ENCODE results near the gene PLB1. TPM values are rescaled to one million over a fixed set of nuclear protein-coding genes. Genes with fewer than 3 reads are reported as not detected.
A peak's percentile ranks its signal among the peaks of the same experiment; 100 is the strongest.

Gene PLB1
- total and polyA plus RNA-seq, 9 of the 15 experiments (the other 6 are each of a cell fraction or from before 2014, with no cell fraction given): 0.01 to 0.09 (median 0.07) TPM; not detected in 2

GRCh38 chr2:28583899-28584553, 88.2 kb downstream of the PLB1 start:
- Histone ChIP-seq H3K79me2 (ENCODE audit: control insufficient read depth, insufficient read depth, low read length) (no peaks in the 10 kb centered on the region), H3K9ac (ENCODE audit: insufficient read depth in 1 of 2, low read depth in 2 of 2, low read length in 2 of 2) (peak overlapping the region; percentile 61 to 81; a peak in 2 of 4 replicates), H4K20me1 (replicated peaks; ENCODE audit: control insufficient read depth, insufficient read depth, low read length) (no peaks in the 10 kb centered on the region), H3K27ac (ENCODE audit: extremely low read depth, low read depth, low read length) (peak overlapping the region; percentile 86; the same call in 2 of the 3 replicates), H3K4me3 (peak overlapping the region; percentile 7; the same call in 1 of the 2 replicates), H3K9me3 (replicated peaks; ENCODE audit: control insufficient read depth, insufficient read depth, low read depth, low read length) (no peaks in the 10 kb centered on the region), H3K9me1 (ENCODE audit: control insufficient read depth, insufficient read depth, low read length) (no peaks in the 10 kb centered on the region), H3K4me1 (replicated peaks in 1 of 2; ENCODE audit: control insufficient read depth in 2 of 2, insufficient read depth in 2 of 2, low read length in 2 of 2) (peaks cover 19 to 21% of the 10 kb centered on the region in 2 experiments), H2AFZ (ENCODE audit: low read depth, low read length) (peak overlapping the region; percentile 88), H3K27me3 (ENCODE audit: control insufficient read depth in 2 of 2, insufficient read depth in 2 of 2, low read length in 2 of 2) (no peaks in the 10 kb centered on the region), H3K36me3 (ENCODE audit: control insufficient read depth, insufficient read depth, low read length) (no peaks in the 10 kb centered on the region), H3K4me2 (ENCODE audit: insufficient read depth, low read length) (peak overlapping the region; percentile 84)
- ChIA-PET CTCF (ENCODE audit: low intra/inter-chr PET ratio) (interaction anchor here (0.9 kb wide), 1 partner anchor 11 kb away, joined by 3 read pairs; no protein-coding TSS in a partner anchor), POLR2A (interaction anchor here (0.7 to 2.1 kb wide), 7 partner anchors 10 to 326 kb away, joined by 3 to 14 read pairs (median 4); partner anchors contain the start of gene PPP1CB)
- intact Hi-C loops (cut with micrococcal nuclease) (loop anchor here (10.0 kb wide), 1 partner anchor 611 kb away; no protein-coding TSS in a partner anchor), in situ Hi-C loops (cut with MboI) (loop anchor here (25.0 kb wide), 1 partner anchor 178 kb away; the partner anchor contains the start of gene PPP1CB)
- FAIRE-seq (peak; percentile 99), DNase-seq (ENCODE audit: extremely low read depth in 1 of 4, low spot score in 3 of 4) (peak; percentile 80 to 89 (median 86)), ATAC-seq (peak; percentile 95)
- no TSS peak for BruUV-seq (replicated peaks)
- 4% methylated on average over 10 of the region's 10 CpGs for WGBS (ENCODE audit: insufficient coverage, low coverage, missing lambda C conversion rate)
- TF ChIP-seq CCNT2 (IDR thresholded peaks at IDR 0.05; ENCODE audit: borderline replicate concordance, extremely low read depth, insufficient read length, low read depth, low read length): peak; percentile 15
- peak; percentile 44; the same call in 1 of the 2 replicates for TF ChIP-seq XRCC5 (IDR thresholded peaks at IDR 0.05; ENCODE audit: low read depth, low read length)
- TF ChIP-seq SNRNP70 (optimal IDR thresholded peaks at IDR 0.05; ENCODE audit: low read depth, low read length): no peak
- TF ChIP-seq POLR2AphosphoS5 (IDR thresholded peaks at IDR 0.05; ENCODE audit: control insufficient read depth, insufficient read depth, low read depth, low read length): no peak
- TF ChIP-seq CREB1 (IDR thresholded peaks at IDR 0.05): no peak; the same call in 1 of the 2 replicates
- TF ChIP-seq CREB1 (CRISPR knock-in tag; IDR thresholded peaks at IDR 0.05): peak; percentile 65; the same call in 1 of the 2 replicates
- peak; percentile 92 for TF ChIP-seq JUND (IDR thresholded peaks at IDR 0.05; ENCODE audit: borderline replicate concordance, low read depth, low read length)
- peak; percentile 96; the same call in 2 of the 3 replicates for TF ChIP-seq JUND (tag; IDR thresholded peaks at IDR 0.05; ENCODE audit: borderline replicate concordance, low read depth, low read length)
- TF ChIP-seq BMI1 (IDR thresholded peaks at IDR 0.05; ENCODE audit: low read length): no peak
- TF ChIP-seq CEBPG (CRISPR knock-in tag; IDR thresholded peaks at IDR 0.05): peak; percentile 43; the same call in 1 of the 2 replicates
- no peak for TF ChIP-seq CEBPG (tag; conservative IDR thresholded peaks at IDR 0.05 in 1 of 2, IDR thresholded peaks at IDR 0.05 in 1 of 2)
- TF ChIP-seq FOXJ2 (tag; IDR thresholded peaks at IDR 0.05): peak; percentile 86
- 0 out of 2 replicates have a peak, but pooled peaks have one; percentile 10 for TF ChIP-seq MXI1 (IDR thresholded peaks at IDR 0.05; ENCODE audit: low read depth, low read length)
- TF ChIP-seq POLR2AphosphoS2 (IDR thresholded peaks at IDR 0.05; ENCODE audit: low read length): no peak
- TF ChIP-seq ZNF551 (CRISPR knock-in tag; IDR thresholded peaks at IDR 0.05): no peak
- TF ChIP-seq GTF2B (IDR thresholded peaks at IDR 0.05; ENCODE audit: extremely low read depth, insufficient read length): no peak
- 0 out of 2 replicates have a peak, but pooled peaks have one; percentile 39 for TF ChIP-seq THAP12 (CRISPR knock-in tag; IDR thresholded peaks at IDR 0.05)
- no peak for TF ChIP-seq SRSF7 (optimal IDR thresholded peaks at IDR 0.05; ENCODE audit: low read depth, low read length)

All from K562 (cell line).